ENCODE data around the gene SASH3. TPM values are rescaled to one million over a fixed set of nuclear protein-coding genes. Genes with fewer than 3 reads are reported as not detected.
"Not testable (repeated sequence)": the region's sequence is repeated elsewhere in the genome, so short reads cannot be mapped to it uniquely, and the experiment has no call there.

Gene SASH3
- total RNA-seq, 4 donors from 2014 or later: 10.4 to 20.4 (median 15.0) TPM

- no peaks in the 10 kb centered on the region for H3K9me3 ChIP-seq
- H3K4me3 ChIP-seq: no peak overlapping the region
- TF ChIP-seq CTCF (IDR thresholded peaks at IDR 0.05) (no peak), EP300 (IDR thresholded peaks at IDR 0.05) (no peak), POLR2A (IDR thresholded peaks at IDR 0.05) (no peak)
- WGBS, 2 donors: 55 to 57% methylated on average over 5 of the region's 5 CpGs
- no peaks in the 10 kb centered on the region for H3K36me3 ChIP-seq
- peak overlapping the region in 3 of 4 donors; percentile 50 to 61 (median 56) for H3K27ac ChIP-seq
- peaks cover 0 to 3% of the 10 kb centered on the region in 2 donors for H3K27me3 ChIP-seq
- DNase-seq (ENCODE audit: low spot score in 2 of 2): no peak
- peaks cover 0 to 10% (median 0%) of the 10 kb centered on the region in 4 donors for H3K4me1 ChIP-seq
These were observed 41.8 kb upstream of the SASH3 start for GRCh38 chrX:129737916-129738315.

- Histone ChIP-seq H3K9me3 (no peaks in the 10 kb centered on the region), H3K27me3 (no peaks in the 10 kb centered on the region), H3K4me3 (peak within 1 kb of the TSS in 1 of 4 donors; percentile 3), H3K27ac (peak within 1 kb of the TSS in 3 of 4 donors; percentile 50 to 62 (median 61)), H3K4me1 (peaks cover 0 to 10% (median 0%) of the 10 kb centered on the region in 4 donors), H3K36me3 (no peaks in the 10 kb centered on the region)
- TF ChIP-seq CTCF (IDR thresholded peaks at IDR 0.05) (no peak), EP300 (IDR thresholded peaks at IDR 0.05) (no peak), POLR2A (IDR thresholded peaks at IDR 0.05) (no peak)
- peak in 1 of 2 donors; percentile 24 for DNase-seq (ENCODE audit: low spot score in 2 of 2)
- 10 to 32% methylated on average over 7 to 13 of the region's 13 CpGs for WGBS, 2 donors
These were observed 41.1 kb upstream of the SASH3 start, which contains the start of gene XPNPEP2 for GRCh38 chrX:129738466-129739308. XPNPEP2 (plus strand) TSS chrX:129738979; CDS start chrX:129739214, 235 bp downstream.

- DNase-seq (ENCODE audit: low spot score in 2 of 2): no peak
- WGBS, 2 donors: 83 to 85% methylated on average over 4 of the region's 4 CpGs
These were observed 40.2 kb upstream of the SASH3 start for GRCh38 chrX:129739578-129739977.

GRCh38 chrX:129741880-129742758 is 37.6 kb upstream of the SASH3 start:
- no peak overlapping the region for H3K27ac ChIP-seq
- H3K4me3 ChIP-seq: no peak overlapping the region
- no peaks in the 10 kb centered on the region for H3K9me3 ChIP-seq
- no peaks in the 10 kb centered on the region for H3K36me3 ChIP-seq
- H3K4me1 ChIP-seq: peaks cover 0 to 10% (median 0%) of the 10 kb centered on the region in 4 donors
- no peak for DNase-seq (ENCODE audit: low spot score in 2 of 2)
- H3K27me3 ChIP-seq: no peaks in the 10 kb centered on the region
- 42 to 50% methylated on average over 14 to 21 of the region's 21 CpGs for WGBS, 2 donors
- TF ChIP-seq CTCF (IDR thresholded peaks at IDR 0.05) (no peak), EP300 (IDR thresholded peaks at IDR 0.05) (no peak), POLR2A (IDR thresholded peaks at IDR 0.05) (no peak)

More at GRCh38 chrX:129739578-129739977, 40.2 kb upstream of the SASH3 start:
- no peaks in the 10 kb centered on the region for H3K36me3 ChIP-seq
- no peaks in the 10 kb centered on the region for H3K27me3 ChIP-seq
- H3K4me1 ChIP-seq: peaks cover 0 to 10% (median 0%) of the 10 kb centered on the region in 4 donors
- peak overlapping the region in 2 of 4 donors; percentile 43 to 61 for H3K27ac ChIP-seq
- no peak overlapping the region for H3K4me3 ChIP-seq
- no peaks in the 10 kb centered on the region for H3K9me3 ChIP-seq
- TF ChIP-seq EP300 (IDR thresholded peaks at IDR 0.05) (no peak), CTCF (IDR thresholded peaks at IDR 0.05) (no peak)

- not testable (repeated sequence) for H3K9me3 ChIP-seq; H3K27ac ChIP-seq; H3K27me3 ChIP-seq; DNase-seq (ENCODE audit: low spot score in 2 of 2); H3K36me3 ChIP-seq; H3K4me3 ChIP-seq
- 60 to 72% methylated on average over 6 of the region's 6 CpGs for WGBS, 2 donors
- H3K4me1 ChIP-seq: peaks cover 0 to 10% (median 0%) of the 10 kb centered on the region in 4 donors
These were observed 37.0 kb upstream of the SASH3 start for GRCh38 chrX:129742759-129743152.
